ENCODE data around the gene FAT1.

The FAT1 gene

GRCh38 chr4:186739802-186740434 is 16.3 kb upstream of the FAT1 start:
- no peaks in the 10 kb centered on the region for H3K9me2 ChIP-seq (replicated peaks; ENCODE audit: control insufficient read depth, low read length)
- H3K27ac ChIP-seq (ENCODE audit: low read depth, low read length): no peak overlapping the region
- no peaks in the 10 kb centered on the region for H3K79me2 ChIP-seq (ENCODE audit: control insufficient read depth, low read length)
- H3K36me3 ChIP-seq (ENCODE audit: control insufficient read depth, low read length): no peaks in the 10 kb centered on the region
- no peaks in the 10 kb centered on the region for H3F3A ChIP-seq (ENCODE audit: control insufficient read depth, insufficient read depth)
- H3K4me1 ChIP-seq (ENCODE audit: control insufficient read depth, low read length): no peaks in the 10 kb centered on the region
- TF ChIP-seq, protein P1, sequence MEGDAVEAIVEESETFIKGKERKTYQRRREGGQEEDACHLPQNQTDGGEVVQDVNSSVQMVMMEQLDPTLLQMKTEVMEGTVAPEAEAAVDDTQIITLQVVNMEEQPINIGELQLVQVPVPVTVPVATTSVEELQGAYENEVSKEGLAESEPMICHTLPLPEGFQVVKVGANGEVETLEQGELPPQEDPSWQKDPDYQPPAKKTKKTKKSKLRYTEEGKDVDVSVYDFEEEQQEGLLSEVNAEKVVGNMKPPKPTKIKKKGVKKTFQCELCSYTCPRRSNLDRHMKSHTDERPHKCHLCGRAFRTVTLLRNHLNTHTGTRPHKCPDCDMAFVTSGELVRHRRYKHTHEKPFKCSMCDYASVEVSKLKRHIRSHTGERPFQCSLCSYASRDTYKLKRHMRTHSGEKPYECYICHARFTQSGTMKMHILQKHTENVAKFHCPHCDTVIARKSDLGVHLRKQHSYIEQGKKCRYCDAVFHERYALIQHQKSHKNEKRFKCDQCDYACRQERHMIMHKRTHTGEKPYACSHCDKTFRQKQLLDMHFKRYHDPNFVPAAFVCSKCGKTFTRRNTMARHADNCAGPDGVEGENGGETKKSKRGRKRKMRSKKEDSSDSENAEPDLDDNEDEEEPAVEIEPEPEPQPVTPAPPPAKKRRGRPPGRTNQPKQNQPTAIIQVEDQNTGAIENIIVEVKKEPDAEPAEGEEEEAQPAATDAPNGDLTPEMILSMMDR (IDR thresholded peaks at IDR 0.05; ENCODE audit: low read depth, low read length, poor library complexity, severe bottlenecking): no peak
- TF ChIP-seq EZH2phosphoT487 (IDR thresholded peaks at IDR 0.05; ENCODE audit: borderline replicate concordance, low read length): no peak
- H3K4me2 ChIP-seq (ENCODE audit: low read length): no peak overlapping the region
- no peaks in the 10 kb centered on the region for H4K20me1 ChIP-seq (ENCODE audit: control insufficient read depth, insufficient read depth, low read depth, low read length)
- H3K9me3 ChIP-seq (ENCODE audit: control insufficient read depth, insufficient read depth, low read length): no peaks in the 10 kb centered on the region
- H3K4me3 ChIP-seq (ENCODE audit: low read length): no peak overlapping the region
- no peaks in the 10 kb centered on the region for H3K27me3 ChIP-seq (ENCODE audit: control insufficient read depth, low read length)

DNA sequence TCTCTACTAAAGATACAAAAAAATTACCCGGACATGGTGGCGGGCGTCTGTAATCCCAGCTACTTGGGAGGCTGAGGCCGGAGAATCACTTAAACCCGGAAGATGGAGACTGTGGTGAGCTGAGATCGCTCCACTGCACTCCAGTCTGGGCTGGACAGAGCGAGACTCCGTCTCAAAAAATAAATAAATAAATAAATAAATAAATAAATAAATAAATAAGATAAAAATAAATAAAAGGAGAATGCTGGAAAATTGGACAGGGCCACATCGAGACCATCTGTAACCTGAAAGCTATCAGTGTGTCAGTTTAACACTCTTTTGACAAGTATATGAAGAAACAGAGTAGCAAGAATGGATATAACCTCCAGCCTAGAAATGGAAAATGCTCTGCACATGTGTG is 15.7 kb upstream of the FAT1 start:
- H4K20me1 ChIP-seq (ENCODE audit: control insufficient read depth, insufficient read depth, low read depth, low read length): no peaks in the 10 kb centered on the region
- H3K36me3 ChIP-seq (ENCODE audit: control insufficient read depth, low read length): no peaks in the 10 kb centered on the region
- no peaks in the 10 kb centered on the region for H3K79me2 ChIP-seq (ENCODE audit: control insufficient read depth, low read length)
- no peaks in the 10 kb centered on the region for H3K9me2 ChIP-seq (replicated peaks; ENCODE audit: control insufficient read depth, low read length)
- H3K27me3 ChIP-seq (ENCODE audit: control insufficient read depth, low read length): no peaks in the 10 kb centered on the region
- no peaks in the 10 kb centered on the region for H3F3A ChIP-seq (ENCODE audit: control insufficient read depth, insufficient read depth)
- no peaks in the 10 kb centered on the region for H3K9me3 ChIP-seq (ENCODE audit: control insufficient read depth, insufficient read depth, low read length)
- H3K4me2 ChIP-seq (ENCODE audit: low read length): no peak overlapping the region
- no peak overlapping the region for H3K4me3 ChIP-seq (ENCODE audit: low read length)
- TF ChIP-seq, protein P1 (IDR thresholded peaks at IDR 0.05; ENCODE audit: low read depth, low read length, poor library complexity, severe bottlenecking): no peak
- no peaks in the 10 kb centered on the region for H3K4me1 ChIP-seq (ENCODE audit: control insufficient read depth, low read length)
- H3K27ac ChIP-seq (ENCODE audit: low read depth, low read length): no peak overlapping the region

GRCh38 chr4:186738421-186738820 is 14.8 kb upstream of the FAT1 start:
- H3K36me3 ChIP-seq (ENCODE audit: control insufficient read depth, low read length): no peaks in the 10 kb centered on the region
- H3K79me2 ChIP-seq (ENCODE audit: control insufficient read depth, low read length): no peaks in the 10 kb centered on the region
- no peaks in the 10 kb centered on the region for H3K9me2 ChIP-seq (replicated peaks; ENCODE audit: control insufficient read depth, low read length)
- no peaks in the 10 kb centered on the region for H3K27me3 ChIP-seq (ENCODE audit: control insufficient read depth, low read length)
- no peak overlapping the region for H3K4me3 ChIP-seq (ENCODE audit: low read length)
- H3K4me1 ChIP-seq (ENCODE audit: control insufficient read depth, low read length): no peaks in the 10 kb centered on the region
- no peak overlapping the region for H3K27ac ChIP-seq (ENCODE audit: low read depth, low read length)
- TF ChIP-seq, protein P1 (IDR thresholded peaks at IDR 0.05; ENCODE audit: low read depth, low read length, poor library complexity, severe bottlenecking): no peak
- no peak for TF ChIP-seq EZH2phosphoT487 (IDR thresholded peaks at IDR 0.05; ENCODE audit: borderline replicate concordance, low read length)
- no peaks in the 10 kb centered on the region for H3K9me3 ChIP-seq (ENCODE audit: control insufficient read depth, insufficient read depth, low read length)
- no peaks in the 10 kb centered on the region for H4K20me1 ChIP-seq (ENCODE audit: control insufficient read depth, insufficient read depth, low read depth, low read length)
- H3F3A ChIP-seq (ENCODE audit: control insufficient read depth, insufficient read depth): no peaks in the 10 kb centered on the region
- H3K4me2 ChIP-seq (ENCODE audit: low read length): no peak overlapping the region

Measured in DOHH2 (cell line).